ENCODE measurements around the gene GRB2. TPM values are rescaled to one million over a fixed set of nuclear protein-coding genes. Genes with fewer than 3 reads are reported as not detected.

Gene GRB2
- total RNA-seq, 1 experiment from 2014 or later = 195 TPM

DNA sequence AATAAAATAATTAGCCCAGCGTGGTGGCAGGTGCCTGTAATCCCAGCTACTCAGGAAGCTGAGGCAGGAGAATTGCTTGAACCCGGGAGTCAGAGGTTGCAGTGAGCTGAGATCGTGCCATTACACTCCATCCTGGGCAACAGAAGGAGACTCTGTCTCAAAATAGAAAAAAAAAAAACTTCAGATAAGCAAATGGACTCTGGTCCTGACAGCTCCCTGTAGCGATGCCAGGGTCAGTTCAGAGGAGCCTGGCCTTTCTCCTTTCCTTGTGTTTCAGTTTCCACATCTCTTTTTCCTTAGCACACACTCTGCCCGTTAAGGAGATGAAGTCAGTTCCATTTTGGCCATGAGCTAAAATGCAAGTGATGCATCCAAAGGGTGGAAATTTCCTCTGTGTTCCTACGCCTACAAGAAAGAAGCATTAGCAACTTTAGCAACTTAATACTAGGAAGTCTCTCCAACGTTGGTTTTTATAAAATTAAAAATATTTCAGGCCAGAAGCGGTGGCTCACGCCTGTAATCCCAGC, 11.6 kb upstream of the GRB2 start:
- in situ Hi-C loops (cut with HindIII; ENCODE audit: low sequenced_read_pairs) = no loop called here
- DNase-seq (ENCODE audit: low spot score) = no peak

DNA sequence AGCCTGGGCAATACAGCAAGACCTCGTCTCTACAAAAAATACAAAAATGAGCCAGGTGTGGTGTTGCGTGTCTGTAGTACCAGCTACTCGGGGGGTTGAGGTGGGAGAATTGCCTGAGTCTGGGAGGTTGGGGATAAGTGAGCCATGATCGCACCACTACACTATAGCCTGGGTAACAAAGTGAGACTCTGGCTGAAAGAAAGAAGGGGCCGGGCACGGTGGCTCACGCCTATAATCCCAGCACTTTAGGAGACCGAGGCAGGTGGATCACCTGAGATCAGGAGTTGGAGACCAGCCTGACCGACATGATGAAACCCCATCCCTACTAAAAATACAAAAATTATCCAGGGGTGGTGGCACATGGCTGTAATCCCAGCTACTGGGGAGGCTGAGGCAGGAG, 10.5 kb upstream of the GRB2 start:
- DNase-seq (ENCODE audit: low spot score) = no peak
- in situ Hi-C loops (cut with HindIII; ENCODE audit: low sequenced_read_pairs) = no loop called here

DNA sequence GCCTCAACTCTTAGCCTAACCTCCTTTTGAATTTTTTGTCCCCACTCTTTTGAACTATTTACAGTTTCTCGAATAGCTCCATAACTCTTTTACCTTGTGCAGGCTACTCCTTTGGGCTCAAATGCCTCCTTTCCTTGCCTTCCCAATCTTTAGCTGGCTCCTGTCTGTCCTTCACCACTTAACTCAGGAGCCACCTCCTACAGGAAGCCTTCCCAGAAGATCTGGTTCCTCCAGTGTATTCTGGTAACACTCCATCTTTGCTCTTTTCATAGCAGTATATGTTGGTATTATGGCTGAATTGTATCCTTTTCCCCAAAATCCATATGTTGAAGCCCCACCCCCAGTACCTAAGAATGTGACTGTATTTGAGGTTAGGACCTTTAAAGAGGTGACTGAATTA, 9.0 kb upstream of the GRB2 start:
- in situ Hi-C loops (cut with HindIII; ENCODE audit: low sequenced_read_pairs) = no loop called here
- DNase-seq (ENCODE audit: low spot score) = no peak

DNA sequence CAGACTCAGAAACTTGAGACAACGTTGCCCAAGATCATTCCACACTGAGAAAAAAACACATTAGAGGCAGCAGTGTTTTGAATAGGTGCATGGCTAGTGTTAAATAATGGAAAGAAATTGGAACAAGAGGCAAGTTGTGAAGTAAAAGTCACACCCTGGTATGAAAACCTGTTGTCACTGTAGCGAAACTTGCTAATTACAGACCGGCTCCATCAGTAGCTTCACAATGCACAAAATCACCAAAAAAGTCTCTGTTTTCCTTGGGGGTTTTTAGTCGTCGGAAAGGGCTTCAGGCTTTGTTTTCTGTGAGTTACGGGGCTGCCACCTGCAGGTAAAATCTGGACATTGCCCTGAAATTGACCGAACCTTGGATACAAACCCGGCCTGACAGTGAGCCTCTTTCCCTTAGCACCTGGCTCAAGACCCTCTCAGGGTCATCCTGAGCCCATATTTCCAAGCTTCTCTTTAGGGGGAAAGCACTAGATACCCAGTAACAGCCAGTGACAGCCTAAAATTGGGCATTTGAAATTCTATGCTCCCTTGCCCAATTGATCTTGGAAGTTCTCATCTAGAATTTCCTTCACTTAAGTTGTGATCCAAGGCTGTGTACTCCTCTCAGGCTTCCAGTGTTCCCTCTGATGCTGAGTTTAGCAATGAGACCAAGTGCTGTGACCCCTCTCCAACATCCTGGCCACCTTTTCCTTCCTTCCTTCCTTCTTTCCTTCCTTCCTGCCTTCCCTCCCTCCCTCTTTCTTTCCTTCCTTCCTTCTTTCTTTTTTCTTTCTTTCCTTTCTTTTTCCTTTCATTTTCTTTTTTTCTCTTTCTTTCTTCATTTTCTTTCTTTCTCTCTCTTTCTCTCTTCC, 7.2 kb upstream of the GRB2 start:
- in situ Hi-C loops (cut with HindIII; ENCODE audit: low sequenced_read_pairs) = no loop called here
- DNase-seq (ENCODE audit: low spot score) = peak; percentile 67

DNA sequence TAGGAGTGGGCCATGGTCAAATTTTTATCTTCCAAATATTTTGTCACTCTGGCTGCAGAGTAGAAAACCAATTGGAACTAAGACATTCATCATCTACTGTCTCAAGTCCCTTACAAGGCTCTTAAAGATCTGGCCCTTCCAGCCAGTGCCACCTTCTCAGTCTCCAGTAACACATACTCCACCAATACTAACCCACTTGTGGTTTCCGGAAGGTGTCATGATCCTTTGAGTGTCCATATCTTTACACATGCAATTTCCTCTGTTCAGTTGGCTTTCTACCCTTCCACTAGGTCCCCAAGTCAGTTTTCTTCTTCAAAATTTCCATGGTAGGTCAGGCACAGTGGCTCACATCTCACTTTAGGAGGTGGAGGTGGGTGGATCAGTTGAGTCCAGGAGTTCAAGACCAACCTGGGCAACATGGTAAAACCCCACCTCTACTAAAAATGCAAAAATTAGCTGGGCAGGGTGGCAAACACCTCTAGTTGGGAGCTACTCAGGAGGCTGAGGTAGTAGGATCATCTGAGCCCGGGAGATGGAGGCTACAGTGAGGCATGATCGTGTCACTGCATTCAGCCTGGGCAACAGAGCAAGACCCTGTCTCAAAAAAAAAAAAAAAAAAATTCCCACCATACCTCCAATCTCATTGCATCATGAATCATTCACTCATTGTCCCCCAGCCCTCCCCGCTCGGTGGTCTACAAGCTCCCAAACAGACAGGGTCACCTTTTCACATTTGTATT, 6.0 kb upstream of the GRB2 start:
- DNase-seq (ENCODE audit: low spot score) = no peak
- in situ Hi-C loops (cut with HindIII; ENCODE audit: low sequenced_read_pairs) = no loop called here

DNA sequence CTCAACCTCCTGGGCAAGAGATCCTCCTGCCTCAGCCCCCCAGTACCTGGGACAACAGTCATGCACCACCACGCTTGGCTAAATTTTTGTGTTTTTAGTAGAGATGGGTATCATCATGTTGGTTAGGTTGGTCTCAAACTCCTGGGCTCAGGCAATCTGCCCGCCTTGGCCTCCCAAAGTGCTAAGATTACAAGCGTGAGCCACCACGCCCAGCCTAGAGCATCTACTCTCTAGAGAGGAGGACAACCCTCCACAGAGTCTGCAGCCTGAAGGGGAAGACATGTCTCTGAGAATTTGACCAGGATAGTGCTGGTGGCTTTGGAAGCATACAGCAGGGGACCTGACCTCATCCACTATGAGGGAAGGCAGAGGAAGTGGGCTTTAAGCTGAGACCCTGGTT, 4.7 kb upstream of the GRB2 start:
- in situ Hi-C loops (cut with HindIII; ENCODE audit: low sequenced_read_pairs) = no loop called here
- no peak for DNase-seq (ENCODE audit: low spot score)

DNA sequence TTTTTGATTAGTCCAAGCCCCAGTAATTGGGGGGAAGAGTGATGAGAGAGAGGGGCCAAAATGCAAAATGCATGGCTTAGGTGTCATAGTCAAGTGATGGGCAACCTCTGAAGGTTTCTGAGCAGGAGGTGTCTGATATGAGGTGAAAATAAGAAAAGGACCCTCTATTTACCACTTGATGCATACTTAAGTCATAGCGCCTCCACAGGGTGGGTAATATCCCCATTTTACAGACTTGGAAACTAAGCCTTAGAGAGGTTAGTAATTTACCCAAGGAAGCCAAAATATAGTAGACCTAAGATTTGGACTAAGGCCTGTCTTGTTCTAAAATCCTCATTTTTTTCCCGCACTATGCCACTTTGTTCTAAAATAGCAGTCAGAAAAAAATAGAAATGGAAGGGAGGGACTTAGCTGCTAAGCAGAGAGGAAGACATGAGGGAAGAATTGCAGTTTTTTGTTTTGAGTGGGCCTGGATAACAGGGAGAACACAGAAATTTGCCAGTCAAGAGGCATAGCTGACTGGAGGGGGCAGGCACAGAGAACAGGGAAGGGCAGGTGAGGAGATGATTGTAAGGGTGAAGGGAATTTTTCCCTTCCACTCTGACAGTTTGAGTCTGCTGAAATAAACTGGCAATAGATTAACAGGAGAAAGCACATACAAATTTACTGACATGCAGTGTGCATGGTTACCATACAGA, 2.3 kb upstream of the GRB2 start:
- no peak for DNase-seq (ENCODE audit: low spot score)
- in situ Hi-C loops (cut with HindIII; ENCODE audit: low sequenced_read_pairs) = no loop called here

DNA sequence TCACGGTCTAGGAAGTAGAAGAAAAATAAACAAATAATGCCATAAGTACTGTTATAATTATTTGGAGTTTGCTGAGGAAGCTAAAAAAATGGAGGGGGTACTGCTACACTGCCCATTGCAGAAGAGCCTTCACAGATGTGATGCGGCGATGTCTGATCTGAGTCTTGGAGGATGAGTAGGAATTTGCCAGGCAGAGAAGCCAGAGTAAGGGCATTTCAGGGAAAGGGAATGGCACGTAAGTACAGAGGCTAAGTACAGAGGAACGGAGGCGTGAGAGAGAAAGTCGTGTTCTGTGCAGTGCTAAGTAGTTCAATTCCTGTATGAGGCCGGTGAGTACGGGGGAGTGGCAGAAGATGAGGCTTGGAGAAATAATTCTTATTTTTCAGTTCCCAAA, 741 bp upstream of the GRB2 start:
- in situ Hi-C loops (cut with HindIII; ENCODE audit: low sequenced_read_pairs) = no loop called here
- peak; percentile 64 for DNase-seq (ENCODE audit: low spot score)

DNA sequence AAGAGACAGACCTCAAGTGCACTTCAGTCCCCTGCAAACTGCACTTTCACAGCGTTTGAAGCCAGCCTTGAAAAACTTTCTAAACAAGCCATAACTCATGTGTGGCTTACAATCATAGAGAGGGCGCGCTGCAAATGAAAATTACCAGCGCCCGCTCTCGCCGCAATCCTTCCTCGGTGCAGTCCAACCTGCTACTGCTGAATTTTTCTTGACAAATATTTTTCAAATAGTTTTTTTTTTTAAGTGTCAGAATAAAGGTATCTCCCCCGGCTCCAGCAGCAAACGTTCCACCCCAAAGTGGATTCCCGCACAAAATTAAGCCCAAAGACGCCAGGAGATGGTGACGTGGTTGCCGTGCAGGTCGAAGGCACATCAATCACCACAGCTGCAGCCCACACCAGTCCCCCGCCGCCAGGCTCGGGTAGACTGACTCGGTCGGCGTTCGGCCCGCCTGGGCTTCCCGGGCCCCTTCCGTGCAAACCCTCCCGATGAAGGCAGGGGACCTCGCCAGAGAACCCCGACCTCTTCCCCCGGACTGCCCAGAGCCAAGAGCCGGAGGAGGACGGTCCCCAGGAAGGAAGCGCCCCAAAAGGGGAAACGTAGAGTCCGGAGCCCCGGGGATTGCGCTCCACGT, 630 bp downstream of the GRB2 start:
- DNase-seq (ENCODE audit: low spot score) = peak; percentile 40
- in situ Hi-C loops (cut with HindIII; ENCODE audit: low sequenced_read_pairs) = no loop called here

DNA sequence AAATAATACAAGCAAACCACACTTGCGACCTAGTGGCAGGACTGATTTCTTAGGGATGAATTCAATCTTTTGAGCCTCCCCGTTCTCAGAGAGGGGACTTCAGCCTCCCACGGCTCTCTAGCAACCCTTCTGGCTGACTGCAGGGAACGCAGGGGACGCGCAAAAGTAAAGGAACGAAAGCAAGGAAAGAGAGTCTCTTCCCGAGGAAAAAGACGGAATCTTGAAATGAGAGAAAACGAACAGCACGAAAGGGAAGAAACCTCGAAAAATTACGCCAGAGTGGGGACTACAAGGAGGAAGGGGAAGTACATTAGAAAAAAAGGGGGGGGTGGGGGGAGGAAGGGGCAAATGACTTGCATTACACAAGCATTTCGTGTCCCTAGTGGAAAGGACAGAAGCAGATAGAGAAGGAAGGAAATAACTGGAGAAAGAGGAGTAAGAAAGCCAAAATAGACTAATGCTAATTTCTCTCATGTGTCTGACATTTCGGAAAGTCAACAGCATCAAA, 1.2 kb downstream of the GRB2 start:
- in situ Hi-C loops (cut with HindIII; ENCODE audit: low sequenced_read_pairs) = no loop called here
- peak; percentile 82 for DNase-seq (ENCODE audit: low spot score)

DNA sequence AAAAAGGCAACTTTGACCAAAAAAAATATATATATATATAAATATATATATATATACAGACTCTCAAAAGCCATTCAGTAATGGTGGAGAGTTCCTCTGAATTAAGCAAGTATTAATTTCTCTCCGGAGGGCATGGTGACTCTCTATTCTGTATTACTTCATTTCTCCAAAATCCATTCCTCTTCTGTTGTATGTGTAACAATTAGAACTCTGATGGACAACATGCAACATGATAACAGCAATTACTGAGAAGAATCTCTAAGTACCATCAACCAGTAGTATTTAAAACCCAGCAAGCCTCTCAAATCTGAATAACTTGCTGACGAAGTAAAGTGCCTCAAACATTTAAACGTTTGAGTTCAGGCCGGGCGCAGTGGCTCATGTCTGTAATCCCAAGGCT, 2.3 kb downstream of the GRB2 start:
- in situ Hi-C loops (cut with HindIII; ENCODE audit: low sequenced_read_pairs) = no loop called here
- no peak for DNase-seq (ENCODE audit: low spot score)

DNA sequence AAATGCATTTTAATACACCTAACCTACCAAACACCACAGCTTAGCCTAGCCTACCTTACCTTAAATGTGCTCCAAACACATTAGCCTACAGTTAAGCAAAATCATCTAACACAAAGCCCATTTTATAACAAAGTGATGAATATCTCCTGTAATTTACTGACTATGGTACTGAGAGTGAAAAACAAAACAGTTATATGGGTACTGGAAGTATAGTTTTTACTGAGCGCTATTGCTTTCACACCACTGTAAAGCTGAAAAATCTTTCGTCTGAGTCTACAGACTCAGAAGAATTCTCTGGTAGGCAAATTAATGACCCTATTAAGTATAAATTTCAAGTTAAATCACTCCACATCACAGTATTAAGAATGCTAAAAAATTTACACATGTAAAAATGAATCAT, 3.5 kb downstream of the GRB2 start:
- DNase-seq (ENCODE audit: low spot score) = no peak
- in situ Hi-C loops (cut with HindIII; ENCODE audit: low sequenced_read_pairs) = no loop called here

DNA sequence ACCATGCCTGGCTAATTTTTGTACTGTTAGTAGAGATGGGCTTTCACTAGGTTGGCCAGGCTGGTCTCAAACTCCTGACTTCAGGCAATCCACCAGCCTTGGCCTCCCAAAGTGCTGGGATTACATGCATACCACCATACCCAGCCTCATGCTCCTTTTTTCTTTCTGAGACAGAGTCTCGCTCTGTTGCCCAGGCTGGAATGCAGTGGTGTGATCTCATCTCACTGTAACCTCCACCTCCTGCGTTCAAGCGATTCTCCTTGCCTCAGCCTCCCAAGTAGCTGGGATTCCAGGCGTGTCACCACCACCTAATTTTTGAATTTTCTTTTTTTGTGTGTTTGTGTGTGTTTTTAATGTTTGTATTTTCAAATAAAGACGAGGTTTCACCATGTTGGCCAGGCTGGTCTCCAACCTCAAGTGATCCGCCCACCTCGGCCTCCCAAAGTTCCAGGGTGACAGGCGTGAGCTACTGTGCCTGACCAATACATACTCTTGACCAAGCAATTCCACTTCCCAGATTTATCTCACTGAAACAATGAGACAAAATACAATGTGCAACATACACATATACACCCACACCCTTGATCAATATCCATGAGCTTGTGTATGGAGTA, 5.0 kb downstream of the GRB2 start:
- in situ Hi-C loops (cut with HindIII; ENCODE audit: low sequenced_read_pairs) = no loop called here
- DNase-seq (ENCODE audit: low spot score) = no peak

DNA sequence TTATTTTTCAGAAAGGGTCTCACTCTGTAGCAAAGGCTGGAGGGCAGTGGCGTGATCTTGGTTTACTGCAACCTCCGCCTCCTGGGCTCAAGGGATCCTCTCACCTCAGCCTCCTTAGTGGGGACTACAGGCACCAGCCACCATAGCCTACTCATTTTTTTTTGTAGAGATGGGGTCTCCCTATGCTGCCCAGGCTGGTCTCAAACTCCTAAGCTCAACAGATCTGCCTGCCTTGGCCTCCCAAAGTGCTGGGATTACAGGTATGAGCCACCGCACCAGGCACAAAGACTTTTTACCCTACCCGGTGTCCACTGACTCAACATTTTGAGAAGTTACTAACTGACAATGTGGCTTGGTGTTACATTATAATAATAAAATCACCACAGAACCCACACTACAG, 7.2 kb downstream of the GRB2 start:
- in situ Hi-C loops (cut with HindIII; ENCODE audit: low sequenced_read_pairs) = no loop called here
- DNase-seq (ENCODE audit: low spot score) = no peak

DNA sequence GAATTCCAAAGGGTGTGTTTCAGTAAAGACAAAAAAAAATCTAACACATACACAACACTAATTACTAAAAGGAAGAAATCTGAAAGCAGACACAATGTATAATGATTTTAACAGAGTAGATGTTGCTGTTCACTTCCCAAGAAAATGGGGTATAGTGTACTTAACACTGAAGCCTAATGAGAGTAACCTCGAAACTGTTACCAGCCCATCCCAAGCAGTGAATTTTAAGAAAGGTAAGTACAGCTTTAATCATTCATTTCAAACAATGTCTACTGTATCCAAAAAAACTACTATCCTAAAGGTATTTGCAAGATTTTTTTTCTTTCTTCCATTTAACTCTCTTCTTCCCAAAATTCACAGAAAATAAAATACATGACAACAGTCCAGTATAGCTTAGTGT, 8.3 kb downstream of the GRB2 start:
- in situ Hi-C loops (cut with HindIII; ENCODE audit: low sequenced_read_pairs) = no loop called here
- DNase-seq (ENCODE audit: low spot score) = no peak

DNA sequence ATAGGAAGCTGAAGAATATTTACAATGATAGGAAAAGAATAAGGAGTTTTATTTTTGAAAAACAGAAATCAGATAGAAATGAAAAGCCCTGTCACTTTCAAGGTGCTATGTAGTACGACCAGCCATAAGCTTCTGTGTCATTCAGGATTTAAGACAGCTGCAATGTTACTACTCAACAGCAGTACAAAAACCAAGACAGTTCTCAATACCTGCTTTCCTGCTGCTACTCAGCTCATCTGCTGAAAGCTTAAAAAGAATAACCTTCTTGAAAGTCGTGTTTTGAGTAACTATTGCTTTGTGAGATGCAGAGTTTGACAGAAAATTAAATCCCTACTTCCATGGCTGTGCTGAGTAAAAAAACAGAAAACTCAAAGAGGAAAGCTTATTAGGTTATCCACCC, 8.7 kb downstream of the GRB2 start:
- in situ Hi-C loops (cut with HindIII; ENCODE audit: low sequenced_read_pairs) = no loop called here
- no peak for DNase-seq (ENCODE audit: low spot score)

DNA sequence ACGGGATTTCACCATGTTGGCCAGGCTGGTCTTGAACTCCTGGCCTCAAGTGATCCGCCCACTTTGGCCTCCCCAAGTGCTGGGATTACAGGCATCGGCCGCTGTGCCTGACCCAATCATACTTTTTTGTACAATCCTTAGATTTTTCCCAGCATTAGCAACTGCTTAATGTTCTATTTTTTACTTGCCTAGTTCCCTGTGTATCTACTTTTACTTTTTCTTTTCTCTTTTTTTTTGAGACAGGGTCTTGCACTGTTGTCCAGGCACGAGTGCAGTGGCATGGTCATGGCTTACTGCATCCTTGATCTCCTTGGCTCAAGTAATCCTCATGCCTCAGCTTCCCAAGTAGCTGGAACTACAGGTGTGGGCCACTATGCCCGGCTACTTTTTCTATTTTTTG, 9.5 kb downstream of the GRB2 start:
- in situ Hi-C loops (cut with HindIII; ENCODE audit: low sequenced_read_pairs) = no loop called here

DNA sequence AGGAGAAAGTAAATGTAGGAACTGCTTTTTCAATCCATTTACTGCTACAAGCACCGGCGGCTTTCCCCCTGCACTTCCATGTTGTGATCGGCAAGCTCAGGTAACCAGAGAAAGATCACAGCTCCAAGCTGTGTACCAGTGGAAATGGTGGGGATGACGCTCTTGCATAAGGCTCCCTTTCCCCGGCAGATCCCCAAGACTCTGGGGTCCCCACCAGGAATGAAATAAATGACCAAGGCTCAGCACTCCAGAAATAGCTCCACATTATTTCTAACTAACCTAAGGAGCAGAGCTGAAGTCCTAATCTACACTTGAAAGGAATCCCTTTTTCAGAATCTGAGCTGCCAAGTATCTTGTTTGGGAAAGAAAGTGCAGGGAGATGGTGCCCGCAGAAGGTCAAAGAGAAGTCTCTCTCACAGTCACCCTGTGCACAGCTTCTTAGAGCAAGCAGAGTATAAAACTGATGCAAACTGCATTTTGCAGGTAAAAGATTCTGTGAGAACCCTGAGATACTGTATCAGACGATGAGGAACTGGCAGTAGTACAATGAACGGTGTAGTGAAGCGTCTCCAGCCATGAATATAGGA, 11.1 kb downstream of the GRB2 start:
- DNase-seq (ENCODE audit: low spot score) = no peak
- in situ Hi-C loops (cut with HindIII; ENCODE audit: low sequenced_read_pairs) = no loop called here

More for the DNA sequence above, 9.5 kb downstream of the GRB2 start:
- DNase-seq (ENCODE audit: low spot score) = no peak

Data from G401 (cell line).